ENCODE data around the gene GPR148.
A peak's percentile ranks its signal among the peaks of the same experiment; 100 is the strongest.
"Not testable (repeated sequence)": the region's sequence is repeated elsewhere in the genome, so short reads cannot be mapped to it uniquely, and the experiment has no call there.

Gene GPR148, protein sequence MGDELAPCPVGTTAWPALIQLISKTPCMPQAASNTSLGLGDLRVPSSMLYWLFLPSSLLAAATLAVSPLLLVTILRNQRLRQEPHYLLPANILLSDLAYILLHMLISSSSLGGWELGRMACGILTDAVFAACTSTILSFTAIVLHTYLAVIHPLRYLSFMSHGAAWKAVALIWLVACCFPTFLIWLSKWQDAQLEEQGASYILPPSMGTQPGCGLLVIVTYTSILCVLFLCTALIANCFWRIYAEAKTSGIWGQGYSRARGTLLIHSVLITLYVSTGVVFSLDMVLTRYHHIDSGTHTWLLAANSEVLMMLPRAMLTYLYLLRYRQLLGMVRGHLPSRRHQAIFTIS

GRCh38 chr2:130728549-130729316 is at the start of gene GPR148:
GPR148 (plus strand) TSS chr2:130729070; CDS start chr2:130729152, 82 bp downstream.
- DNase-seq, result peak; percentile 71 to 95 (median 83)

GRCh38 chr2:130692041-130692770 is 36.7 kb upstream of the GPR148 start:
- not testable (repeated sequence) for DNase-seq

GRCh38 chr2:130693474-130693873 is 35.4 kb upstream of the GPR148 start:
- not testable (repeated sequence) for DNase-seq

DNA sequence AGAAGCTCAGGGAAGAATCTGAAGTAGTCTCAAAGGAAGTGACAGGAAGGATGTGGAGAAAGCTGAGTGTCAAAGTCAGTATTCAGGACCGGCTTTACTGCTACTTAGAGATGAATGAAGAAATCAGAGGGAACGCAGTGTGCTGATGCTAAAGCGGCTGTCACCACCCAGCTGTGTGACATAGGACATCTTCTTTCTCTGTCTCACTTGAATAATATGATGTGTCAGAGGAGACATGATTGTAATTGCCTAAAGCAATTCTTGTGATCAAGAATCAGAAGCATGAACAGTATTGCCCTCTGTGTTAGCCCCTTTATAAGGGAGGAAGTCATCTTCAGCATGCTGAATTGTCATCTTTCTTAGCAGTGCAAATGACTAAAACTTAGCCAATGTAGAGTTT is 25.6 kb upstream of the GPR148 start:
- not testable (repeated sequence) for DNase-seq

DNA sequence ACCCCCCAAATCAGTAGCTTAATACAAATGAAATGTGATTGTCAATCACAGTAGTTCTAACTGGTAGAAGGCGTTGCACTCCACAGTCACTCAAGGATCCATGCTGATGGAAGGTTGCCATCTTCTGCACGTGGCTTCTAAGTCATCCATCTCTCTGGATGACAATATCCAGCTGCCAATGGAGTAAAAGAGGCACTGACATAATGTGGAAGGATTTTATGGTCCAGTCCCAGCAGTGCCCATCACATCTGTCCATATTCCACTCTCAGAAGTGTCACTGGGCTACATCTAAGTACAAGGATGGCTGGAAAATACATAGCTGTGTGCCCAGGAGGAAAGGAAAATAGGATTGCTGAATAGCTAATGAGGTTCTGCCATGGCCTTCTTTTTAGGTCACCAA is 14.1 kb upstream of the GPR148 start:
- DNase-seq, result not testable (repeated sequence)

- DNase-seq, result no peak
Observed at GRCh38 chr2:130720036-130720435, 8.8 kb upstream of the GPR148 start.

DNA sequence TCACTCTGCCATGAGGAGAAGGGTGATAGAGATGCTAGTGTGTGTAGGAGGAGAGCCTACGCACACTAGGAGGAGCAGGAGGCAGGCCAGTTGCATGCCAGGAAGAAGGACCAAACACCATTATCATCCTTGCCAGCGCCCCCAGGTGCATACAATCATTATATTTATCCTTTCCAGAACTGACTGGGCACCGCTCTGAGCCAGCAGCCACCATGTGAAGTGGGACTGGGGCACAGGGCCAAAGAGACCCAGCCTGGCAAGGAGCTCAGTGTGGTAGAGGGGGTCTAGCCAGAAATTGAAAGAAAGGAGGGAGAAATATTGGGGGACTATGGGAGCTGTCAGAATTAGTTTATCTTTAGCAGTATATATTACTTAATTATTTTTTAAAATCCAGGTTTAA is 8.3 kb upstream of the GPR148 start:
- DNase-seq, result no peak

GRCh38 chr2:130724455-130724854 is 4.4 kb upstream of the GPR148 start:
- DNase-seq, result no peak

DNA sequence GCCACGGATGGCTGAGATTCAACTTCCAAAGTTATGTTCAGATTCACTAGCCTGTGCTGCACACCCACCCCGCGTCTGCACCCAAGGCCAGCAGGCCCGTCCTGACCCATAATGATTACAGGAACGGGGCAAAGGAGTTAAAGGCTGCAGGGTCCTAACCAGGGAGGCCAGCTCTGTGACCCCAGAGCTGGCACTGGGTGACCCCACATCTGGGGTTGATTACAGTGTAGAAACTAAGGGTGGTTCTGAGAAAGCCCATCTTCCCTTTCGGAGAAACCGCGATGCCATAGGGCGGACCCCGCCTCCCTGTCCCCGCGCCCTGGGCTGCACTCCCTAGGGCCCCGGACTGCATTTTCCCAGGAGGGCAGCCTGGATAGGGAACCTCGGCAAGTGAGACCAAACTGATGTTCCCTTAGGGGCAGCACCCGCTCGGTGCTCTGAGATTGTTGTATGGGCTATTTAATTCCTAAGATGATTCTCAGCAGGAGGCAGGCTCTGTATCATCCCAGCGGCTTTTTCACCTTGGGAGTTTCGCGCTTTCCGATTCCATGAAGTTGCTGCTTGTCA is 2.2 kb upstream of the GPR148 start:
- peak in 1 of 3 experiments; percentile 34 for DNase-seq

GRCh38 chr2:130727286-130727924 is 1.5 kb upstream of the GPR148 start:
- peak; percentile 86 to 94 (median 88) for DNase-seq

DNA sequence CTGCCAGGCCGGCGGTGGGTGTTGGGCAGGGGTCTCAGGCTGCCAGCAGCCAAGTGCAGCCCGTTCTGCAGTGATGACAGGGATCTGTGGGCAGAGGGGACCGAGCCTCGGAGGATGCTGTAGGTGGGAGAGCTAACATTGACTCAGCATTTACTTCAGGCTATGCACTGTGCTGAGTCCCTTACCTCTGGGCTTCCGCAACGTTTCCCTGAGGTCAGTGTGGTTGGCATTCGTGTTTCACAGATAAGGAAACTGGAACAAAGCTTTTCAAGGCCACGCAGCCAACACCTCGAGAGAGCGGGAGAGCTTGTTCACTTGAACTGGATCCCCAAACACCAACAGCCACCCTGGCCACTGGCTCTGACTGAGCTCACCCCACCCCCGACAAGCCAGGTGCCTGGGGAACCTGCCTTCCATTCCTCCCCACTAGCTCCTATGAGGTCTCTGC is 839 bp upstream of the GPR148 start:
- DNase-seq, result peak in 2 of 3 experiments; percentile 29 to 75

- DNase-seq, result peak in 2 of 3 experiments; percentile 32 to 57
Observed at GRCh38 chr2:130729322-130730299, 741 bp downstream of the GPR148 start.

GRCh38 chr2:130732257-130732656 is 3.4 kb downstream of the GPR148 start:
- not testable (repeated sequence) for DNase-seq

- no peak for DNase-seq
Observed at GRCh38 chr2:130735200-130735599, 6.3 kb downstream of the GPR148 start.

- no peak for DNase-seq
Observed at GRCh38 chr2:130736487-130736886, 7.6 kb downstream of the GPR148 start.

DNA sequence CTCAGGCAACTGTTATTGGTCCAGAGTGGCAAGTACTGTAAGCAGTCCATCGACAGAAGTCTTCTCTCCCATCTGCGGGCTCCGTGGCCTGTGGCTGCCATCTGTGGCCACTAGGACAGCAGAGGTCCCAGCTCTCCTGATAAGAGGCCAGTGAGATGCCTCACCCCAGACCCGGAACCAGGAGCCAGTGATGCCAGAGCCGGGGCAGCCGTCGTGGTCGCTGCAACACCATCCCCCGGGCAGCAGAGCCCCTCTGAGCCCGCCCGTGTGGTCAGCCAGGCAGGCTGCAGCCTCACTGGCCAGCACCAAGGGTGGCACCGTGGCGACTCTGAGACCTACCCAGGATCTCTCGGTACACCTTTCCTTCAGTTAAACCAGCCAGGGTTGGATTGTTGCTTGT is 8.7 kb downstream of the GPR148 start:
- no peak for DNase-seq

- no peak for DNase-seq
Observed at GRCh38 chr2:130740671-130741070, 11.8 kb downstream of the GPR148 start.

- DNase-seq, result no peak
Observed at GRCh38 chr2:130743278-130743677, 14.4 kb downstream of the GPR148 start.

GRCh38 chr2:130744287-130745117 is 15.6 kb downstream of the GPR148 start:
- peak in 2 of 3 experiments; percentile 4 to 59 for DNase-seq

DNA sequence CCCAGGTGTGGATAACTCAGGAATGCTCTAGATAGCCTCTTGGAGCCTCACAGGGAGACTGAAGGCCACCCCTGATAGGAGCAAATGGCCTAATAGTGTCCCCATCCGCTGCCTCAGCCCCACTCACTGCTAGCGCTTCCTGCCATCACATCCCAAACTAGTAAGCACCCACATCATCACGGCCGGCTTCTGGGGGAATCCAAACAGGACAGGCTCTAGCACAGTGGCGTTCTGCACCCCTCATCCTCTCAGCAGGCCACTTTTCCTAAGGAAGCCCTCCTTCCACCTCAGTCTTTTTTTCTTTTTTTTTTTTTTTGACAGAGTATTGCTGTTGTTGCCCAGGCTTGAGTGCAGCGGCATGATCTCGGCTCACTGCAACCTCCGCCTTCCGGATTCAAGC is 20.2 kb downstream of the GPR148 start:
- no peak for DNase-seq
